Endothelial cell of umbilical vein (primary cell): ENCODE measurements around the gene KAZALD1. TPM values are rescaled to one million over a fixed set of nuclear protein-coding genes. Genes with fewer than 3 reads are reported as not detected.

Source experiments
- BruUV-seq: library from RNA; stranded (reverse); fragments of 400-500 nt; replicated peaks from 2 replicates; lab custom pipeline; 2021; lab: Mats Ljungman, UMichigan
- CTCF ChIA-PET: fragments of 300-600, 350-600 bp; sonication (Branson Sonifier 250); formaldehyde crosslinking; loops from one replicate; lab custom pipeline; 2021; ENCODE audit warnings: antibody characterized with exemption, inconsistent platforms; lab: Charles Lee
- POLR2A ChIA-PET: fragments of 300-600, 350-600 bp; sonication (Branson Sonifier 250); formaldehyde crosslinking; loops from one replicate; lab custom pipeline; 2021; ENCODE audit warnings: antibody characterized with exemption, inconsistent platforms; lab: Charles Lee
- DNase-seq: peaks from one replicate; pipeline ENCODE4 v3.0.0-alpha.2; 2011; ENCODE audit warnings: low read depth, low spot score
- FAIRE-seq: peaks from 2 replicates; lab custom pipeline; 2011; peaks lifted over from hg19 to GRCh38; lab: Jason Lieb, UNC
- H2AFZ ChIP-seq: 2 replicates; pipeline ENCODE4 v1.6.0; 2012; ENCODE audit warnings: low read depth, low read length, control low read depth, inconsistent platforms
- H3K27ac ChIP-seq: 2 replicates; pipeline ENCODE4 v1.5.1; 2011; ENCODE audit warnings: low read depth, mild to moderate bottlenecking, control low read depth, low read length, moderate library complexity; ENCODE audit not compliant: insufficient read depth
- H3K27me3 ChIP-seq, 2 experiments: 2 replicates each; pipeline versions ENCODE4 v1.6.0 to v1.6.1; 2011; ENCODE audit warnings: low read length in 2 of 2, mixed read lengths in 1 of 2; ENCODE audit not compliant: control insufficient read depth in 2 of 2, insufficient read depth in 2 of 2
- H3K36me3 ChIP-seq, 2 experiments: 2 replicates in 1 of 2; 3 replicates in 1 of 2; pipeline ENCODE4 v1.5.1; 2011; ENCODE audit warnings: low read length in 2 of 2, mild to moderate bottlenecking in 1 of 2, moderate library complexity in 1 of 2; ENCODE audit not compliant: control insufficient read depth in 2 of 2, insufficient read depth in 2 of 2; ENCODE audit errors: extremely low read depth in 1 of 2
- H3K4me1 ChIP-seq: 3 replicates; pipeline ENCODE4 v1.5.1; 2011; ENCODE audit warnings: mild to moderate bottlenecking, low read length; ENCODE audit not compliant: control insufficient read depth, insufficient read depth; ENCODE audit errors: extremely low read depth
- H3K4me2 ChIP-seq: 2 replicates; pipeline ENCODE4 v1.6.1; 2011; ENCODE audit warnings: low read length, control low read depth, mixed read lengths; ENCODE audit not compliant: insufficient read depth
- H3K4me3 ChIP-seq, 3 experiments: fragments of 200-600 bp in 1 of 3; sonication (generic), shearing (Covaris generic) in 1 of 3; replicated peaks in 1 of 3; 2 replicates each; pipeline ENCODE4 v1.5.1; 2011 to 2016; ENCODE audit warnings: control low read depth in 3 of 3, low read length in 3 of 3, mild to moderate bottlenecking in 2 of 3, inconsistent platforms in 1 of 3, low read depth in 1 of 3, moderate library complexity in 1 of 3; ENCODE audit not compliant: insufficient read depth in 1 of 3
- H3K79me2 ChIP-seq: 2 replicates; pipeline ENCODE4 v1.6.0; 2012; ENCODE audit warnings: low read length, inconsistent platforms; ENCODE audit not compliant: control insufficient read depth, insufficient read depth
- H3K9ac ChIP-seq: replicated peaks from 2 replicates; pipeline ENCODE3; 2011; ENCODE audit warnings: low read length, control low read depth; ENCODE audit not compliant: insufficient read depth; ENCODE audit errors: extremely low read depth
- H3K9me1 ChIP-seq: replicated peaks from 3 replicates; pipeline ENCODE4 v1.6.0; 2011; ENCODE audit warnings: mild to moderate bottlenecking, low read length; ENCODE audit not compliant: control insufficient read depth, insufficient read depth; ENCODE audit errors: extremely low read depth
- H3K9me3 ChIP-seq: replicated peaks from 2 replicates; pipeline ENCODE4 v1.5.1; 2012; ENCODE audit warnings: low read length, inconsistent platforms; ENCODE audit not compliant: control insufficient read depth, insufficient read depth
- H4K20me1 ChIP-seq: replicated peaks from 2 replicates; pipeline ENCODE3; 2011; ENCODE audit warnings: mild to moderate bottlenecking, low read length; ENCODE audit not compliant: control insufficient read depth, insufficient read depth; ENCODE audit errors: extremely low read depth
- EZH2 ChIP-seq: IDR thresholded peaks from 2 replicates; pipeline ENCODE4 v1.6.1; 2012; ENCODE audit warnings: borderline replicate concordance, low read depth, mild to moderate bottlenecking, moderate library complexity, low read length, inconsistent platforms; ENCODE audit not compliant: severe bottlenecking
- FOS ChIP-seq: IDR thresholded peaks from 2 replicates; pipeline ENCODE4 v1.6.1; 2011; ENCODE audit warnings: mild to moderate bottlenecking, low read length, moderate library complexity, borderline replicate concordance; ENCODE audit not compliant: insufficient read depth
- GATA2 ChIP-seq: IDR thresholded peaks from 2 replicates; pipeline ENCODE4 v1.7.0; 2011; ENCODE audit warnings: low read depth, mild to moderate bottlenecking, moderate library complexity, mixed read lengths, low read length; ENCODE audit not compliant: insufficient read length, insufficient read depth
- JUN ChIP-seq: IDR thresholded peaks from 2 replicates; pipeline ENCODE4 v1.6.1; 2011; ENCODE audit warnings: borderline replicate concordance, low read depth; ENCODE audit not compliant: insufficient read length, insufficient read depth
- MYC ChIP-seq: IDR thresholded peaks from one replicate; pipeline ENCODE4 v1.6.1; 2011; ENCODE audit warnings: mild to moderate bottlenecking, low read depth, low read length
- POLR2A ChIP-seq: IDR thresholded peaks from 2 replicates; pipeline ENCODE4 v1.6.1; 2012; ENCODE audit warnings: low read depth, mild to moderate bottlenecking, control low read depth, low read length
- POLR2AphosphoS5 ChIP-seq: IDR thresholded peaks from 2 replicates; pipeline ENCODE4 v1.6.1; 2012; ENCODE audit warnings: low read depth, mild to moderate bottlenecking, control low read depth, low read length, moderate library complexity; ENCODE audit not compliant: insufficient read depth
- dilution Hi-C: fragments of 300-500 bp; cut with MboI; formaldehyde crosslinking; loops from one replicate; pipeline ENCODE4 v1.15.0; 2019; ENCODE audit warnings: low sequenced_read_pairs; ENCODE audit not compliant: extremely low pct_ligation_motif_present
- intact Hi-C: fragments of 100-400 bp; cut with micrococcal nuclease; formaldehyde crosslinking; loops from one replicate; pipeline ENCODE4 v1.10.0; 2022
- polyA plus RNA-seq, 4 experiments: library from polyadenylated mRNA; depleted of rRNA in 3 of 4; stranded (reverse) in 3 of 4; unstranded in 1 of 4; fragments of >200 nt; gene quantifications; 2 replicates each; pipeline versions ENCODE4 v1.2.1 to v1.2.3, GENCODE V29; 2011 to 2012; ENCODE audit warnings: missing spikeins in 1 of 4
- total RNA-seq: library from RNA; stranded (reverse); gene quantifications from 2 replicates; pipeline ENCODE4 v1.2.3, GENCODE V29; 2021
- TF ChIP-seq, protein P1 (sequence below), 2 donors: IDR thresholded peaks; 1 replicate in 1 of 2; 2 replicates in 1 of 2; pipeline ENCODE4 v1.5.1; 2011; ENCODE audit warnings: low read length in 2 of 2, mild to moderate bottlenecking in 2 of 2, moderate library complexity in 2 of 2, control low read depth in 1 of 2, inconsistent platforms in 1 of 2, low read depth in 1 of 2; ENCODE audit not compliant: insufficient read depth in 1 of 2; ENCODE audit errors: extremely low read depth in 1 of 2
- TF ChIP-seq, protein P2 (sequence below): IDR thresholded peaks from 2 replicates; pipeline ENCODE4 v1.6.1; 2011; ENCODE audit not compliant: insufficient read depth, insufficient read length

KAZALD1 gene
- total and polyA plus RNA-seq, 2 donors (not counting 3 experiments of a cell fraction or from before 2014, with no cell fraction given): 3.0 to 3.3 TPM

DNA sequence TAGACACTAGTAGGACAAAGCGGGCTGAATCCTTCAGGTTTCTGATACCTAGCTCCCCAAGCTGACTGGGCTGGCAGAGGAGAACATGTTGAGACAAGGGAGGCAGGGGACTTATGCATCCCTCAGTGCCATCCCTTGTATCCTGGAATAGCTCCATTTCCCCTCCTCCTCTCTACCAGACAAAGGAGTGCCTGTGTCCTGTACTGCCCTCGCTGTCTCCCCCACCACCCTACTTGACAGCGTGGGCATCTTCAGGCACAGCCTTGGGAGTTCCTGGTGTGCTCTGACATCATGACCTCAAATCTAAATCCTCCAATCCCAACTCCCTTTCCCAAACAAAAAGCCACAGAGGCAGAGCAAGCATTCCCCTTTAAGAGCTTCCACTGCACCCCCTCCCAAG lies 21.7 kb upstream of the KAZALD1 start:
- TF ChIP-seq, protein P1, sequence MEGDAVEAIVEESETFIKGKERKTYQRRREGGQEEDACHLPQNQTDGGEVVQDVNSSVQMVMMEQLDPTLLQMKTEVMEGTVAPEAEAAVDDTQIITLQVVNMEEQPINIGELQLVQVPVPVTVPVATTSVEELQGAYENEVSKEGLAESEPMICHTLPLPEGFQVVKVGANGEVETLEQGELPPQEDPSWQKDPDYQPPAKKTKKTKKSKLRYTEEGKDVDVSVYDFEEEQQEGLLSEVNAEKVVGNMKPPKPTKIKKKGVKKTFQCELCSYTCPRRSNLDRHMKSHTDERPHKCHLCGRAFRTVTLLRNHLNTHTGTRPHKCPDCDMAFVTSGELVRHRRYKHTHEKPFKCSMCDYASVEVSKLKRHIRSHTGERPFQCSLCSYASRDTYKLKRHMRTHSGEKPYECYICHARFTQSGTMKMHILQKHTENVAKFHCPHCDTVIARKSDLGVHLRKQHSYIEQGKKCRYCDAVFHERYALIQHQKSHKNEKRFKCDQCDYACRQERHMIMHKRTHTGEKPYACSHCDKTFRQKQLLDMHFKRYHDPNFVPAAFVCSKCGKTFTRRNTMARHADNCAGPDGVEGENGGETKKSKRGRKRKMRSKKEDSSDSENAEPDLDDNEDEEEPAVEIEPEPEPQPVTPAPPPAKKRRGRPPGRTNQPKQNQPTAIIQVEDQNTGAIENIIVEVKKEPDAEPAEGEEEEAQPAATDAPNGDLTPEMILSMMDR (IDR thresholded peaks at IDR 0.05; ENCODE audit: extremely low read depth in 1 of 2, insufficient read depth in 1 of 2, low read depth in 1 of 2, low read length in 2 of 2): no peak
- TF ChIP-seq POLR2AphosphoS5 (no peak), JUN (no peak), POLR2A (no peak), FOS (no peak), EZH2 (no peak), MYC (no peak), GATA2 (no peak)
- TF ChIP-seq, protein P2, sequence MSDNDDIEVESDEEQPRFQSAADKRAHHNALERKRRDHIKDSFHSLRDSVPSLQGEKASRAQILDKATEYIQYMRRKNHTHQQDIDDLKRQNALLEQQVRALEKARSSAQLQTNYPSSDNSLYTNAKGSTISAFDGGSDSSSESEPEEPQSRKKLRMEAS: no peak
- dilution Hi-C loops (no loop called here), intact Hi-C loops (no loop called here)
- DNase-seq: no peak
- Histone ChIP-seq H3K4me1 (peaks cover 11% of the 10 kb centered on the region), H4K20me1 (no peaks in the 10 kb centered on the region), H3K9me3 (no peaks in the 10 kb centered on the region), H3K4me2 (no peak overlapping the region), H3K27me3 (peaks cover 0 to under 1% of the 10 kb centered on the region in 2 experiments), H3K4me3 (no peak overlapping the region), H3K9ac (no peak overlapping the region), H3K79me2 (no peaks in the 10 kb centered on the region), H3K36me3 (peaks cover 14 to 45% of the 10 kb centered on the region in 2 experiments), H3K9me1 (no peaks in the 10 kb centered on the region), H2AFZ (no peak overlapping the region), H3K27ac (no peak overlapping the region)
- FAIRE-seq: no peak
- CTCF ChIA-PET: interaction anchor here (1.4 to 9.9 kb wide), 6 partner anchors 9 to 101 kb away, joined by 5 to 165 read pairs (median 70); partner anchors contain the start of genes KAZALD1, PDZD7 and SFXN3
- POLR2A ChIA-PET: no interaction called here
- BruUV-seq: no TSS peak
